GM19238 (cell line): Measurements from ENCODE around the gene EDEM3.

Source experiments
- DNase-seq: peaks from one replicate; pipeline ENCODE4 v3.0.0; 2011; ENCODE audit warnings: low spot score; ENCODE audit not compliant: insufficient read length

Gene EDEM3

GRCh38 chr1:184643661-184644060, 111.0 kb downstream of the EDEM3 start:
- DNase-seq: no peak

GRCh38 chr1:184641894-184642293, 112.8 kb downstream of the EDEM3 start:
- DNase-seq: no peak

- DNase-seq: no peak
Observed at GRCh38 chr1:184640505-184640904, 114.2 kb downstream of the EDEM3 start.
